Adrenal gland (tissue), 5 donors: ENCODE results near the gene APOA1.

Experiments
- CTCF ChIP-seq, 6 experiments: fragments of 450-650 bp in 4 of 6; fragments of 200-600 bp in 2 of 6; sonication (generic) in 1 of 6; IDR thresholded peaks; 1 replicate in 5 of 6; 2 replicates in 1 of 6; pipeline versions ENCODE4 v1.5.1 to v1.8.0; 2016 to 2021; ENCODE audit warnings: antibody characterized with exemption in 6 of 6, mild to moderate bottlenecking in 2 of 6, moderate library complexity in 1 of 6
- POLR2A ChIP-seq, 2 donors: fragments of 450-650 bp; IDR thresholded peaks; one replicate each; pipeline ENCODE4 v1.6.1; 2017; ENCODE audit warnings: antibody characterized with exemption in 2 of 2, mild to moderate bottlenecking in 2 of 2, moderate library complexity in 1 of 2
- donor health status: DM: no; HTN: no; CAD: no.

DNA sequence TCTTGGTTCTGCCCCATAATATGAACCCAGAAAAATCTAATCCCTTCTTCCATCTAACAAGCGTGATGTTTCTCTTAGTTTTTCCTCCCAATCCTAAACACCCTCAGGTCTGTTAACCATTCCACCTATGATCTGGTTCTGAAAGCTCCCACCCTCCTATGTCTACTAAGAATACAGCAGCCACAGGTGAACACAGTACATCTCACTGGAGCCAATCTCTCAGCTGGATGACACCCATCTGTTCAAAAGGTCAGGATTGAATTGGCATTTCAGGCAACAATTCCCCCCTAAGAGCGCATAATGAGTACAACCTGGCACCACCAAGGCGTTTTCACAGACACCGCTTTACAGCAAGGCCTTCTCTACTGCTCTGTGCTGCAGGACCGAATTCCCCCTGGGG, 19.0 kb upstream of the APOA1 start:
- TF ChIP-seq CTCF (IDR thresholded peaks at IDR 0.05) (no peak), POLR2A (IDR thresholded peaks at IDR 0.05) (no peak)
